Measurements from ENCODE around the gene ADCY1.

- TF ChIP-seq CTCF (IDR thresholded peaks at IDR 0.05; ENCODE audit: insufficient read depth, low read length, poor library complexity, severe bottlenecking) (no peak), EZH2phosphoT487 (conservative IDR thresholded peaks at IDR 0.05; ENCODE audit: low read length) (no peak)
Observed at GRCh38 chr7:45626441-45627430, 52.6 kb downstream of the ADCY1 start.

All from SU-DHL-6 (cell line).